Lower leg skin (tissue), 3 donors: ENCODE results near the gene PCDHA10.
"Not testable (repeated sequence)": the region's sequence is repeated elsewhere in the genome, so short reads cannot be mapped to it uniquely, and the experiment has no call there.

Source experiments
- CTCF ChIP-seq, 3 donors: fragments of 450-650 bp; IDR thresholded peaks; one replicate each; pipeline ENCODE4 v1.5.1; 2016; ENCODE audit warnings: antibody characterized with exemption in 3 of 3, mild to moderate bottlenecking in 3 of 3, moderate library complexity in 2 of 3
- POLR2A ChIP-seq, 2 donors: fragments of 450-650 bp; IDR thresholded peaks; one replicate each; pipeline ENCODE4 v1.6.1; 2016 to 2017; ENCODE audit warnings: antibody characterized with exemption in 2 of 2, mild to moderate bottlenecking in 1 of 2, moderate library complexity in 1 of 2

GRCh38 chr5:140834439-140835008, 21.2 kb upstream of the PCDHA10 start:
- not testable (repeated sequence) for TF ChIP-seq CTCF, POLR2A (IDR thresholded peaks at IDR 0.05)
